Thyroid gland (tissue), 4 donors: ENCODE results near the gene DNMT3A. TPM values are rescaled to one million over a fixed set of nuclear protein-coding genes. Genes with fewer than 3 reads are reported as not detected.

Source experiments
- DNase-seq, 2 donors: peaks; one replicate each; pipeline ENCODE4 v3.0.0-alpha.2; 2019
- H3K27ac ChIP-seq, 3 donors: fragments of 200-600 bp; sonication (generic); 1 replicate in 2 of 3; 2 replicates in 1 of 3; pipeline ENCODE4 v1.5.1; 2016 to 2019; ENCODE audit warnings: mild to moderate bottlenecking in 1 of 3, moderate library complexity in 1 of 3
- H3K27me3 ChIP-seq: fragments of 200-600 bp; sonication (generic); one replicate; pipeline ENCODE4 v1.5.1; 2019
- H3K36me3 ChIP-seq, 2 donors: fragments of 200-600 bp; sonication (generic); one replicate each; pipeline ENCODE4 v1.5.1; 2016 to 2019
- H3K4me1 ChIP-seq, 2 donors: fragments of 200-600 bp; sonication (generic); one replicate each; pipeline ENCODE4 v1.5.1; 2017 to 2019
- H3K4me3 ChIP-seq, 3 donors: fragments of 200-600 bp; sonication (generic); replicated peaks in 1 of 3; 1 replicate in 2 of 3; 2 replicates in 1 of 3; pipeline ENCODE4 v1.5.1; 2016; ENCODE audit warnings: mild to moderate bottlenecking in 1 of 3
- H3K9me3 ChIP-seq: fragments of 200-600 bp; sonication (generic); one replicate; pipeline ENCODE4 v1.5.1; 2017
- POLR2A ChIP-seq, 2 donors: fragments of 450-650 bp; IDR thresholded peaks; one replicate each; pipeline ENCODE4 v1.6.1; 2017; ENCODE audit warnings: antibody characterized with exemption in 2 of 2, mild to moderate bottlenecking in 2 of 2, moderate library complexity in 1 of 2
- WGBS, 2 donors: methylation state at CpG; one replicate each; pipeline ENCODE4 v1.1.5; 2017; 5-methylcytosine and 5-hydroxymethylcytosine counted together
- intact Hi-C: fragments of 100-400 bp; cut with DNase I; formaldehyde crosslinking; loops from one replicate; pipeline ENCODE4 v1.15.1; 2023
- total RNA-seq, 4 donors: library from RNA; depleted of rRNA; stranded (reverse); fragments of >200 nt; gene quantifications; one replicate each; pipeline ENCODE4 v1.2.3, GENCODE V29; 2016
- TF ChIP-seq, protein P1 (sequence below), 6 experiments: fragments of 200-600 bp in 3 of 6; fragments of 450-650 bp in 3 of 6; sonication (generic) in 3 of 6; IDR thresholded peaks; one replicate each; pipeline ENCODE4 v1.5.1; 2016 to 2019; ENCODE audit warnings: antibody characterized with exemption in 6 of 6, mild to moderate bottlenecking in 2 of 6, inconsistent platforms in 1 of 6, moderate library complexity in 1 of 6

DNMT3A gene
- 10 to 100 TPM; 17.3 to 40.9 (median 18.8) TPM for total RNA-seq

DNA sequence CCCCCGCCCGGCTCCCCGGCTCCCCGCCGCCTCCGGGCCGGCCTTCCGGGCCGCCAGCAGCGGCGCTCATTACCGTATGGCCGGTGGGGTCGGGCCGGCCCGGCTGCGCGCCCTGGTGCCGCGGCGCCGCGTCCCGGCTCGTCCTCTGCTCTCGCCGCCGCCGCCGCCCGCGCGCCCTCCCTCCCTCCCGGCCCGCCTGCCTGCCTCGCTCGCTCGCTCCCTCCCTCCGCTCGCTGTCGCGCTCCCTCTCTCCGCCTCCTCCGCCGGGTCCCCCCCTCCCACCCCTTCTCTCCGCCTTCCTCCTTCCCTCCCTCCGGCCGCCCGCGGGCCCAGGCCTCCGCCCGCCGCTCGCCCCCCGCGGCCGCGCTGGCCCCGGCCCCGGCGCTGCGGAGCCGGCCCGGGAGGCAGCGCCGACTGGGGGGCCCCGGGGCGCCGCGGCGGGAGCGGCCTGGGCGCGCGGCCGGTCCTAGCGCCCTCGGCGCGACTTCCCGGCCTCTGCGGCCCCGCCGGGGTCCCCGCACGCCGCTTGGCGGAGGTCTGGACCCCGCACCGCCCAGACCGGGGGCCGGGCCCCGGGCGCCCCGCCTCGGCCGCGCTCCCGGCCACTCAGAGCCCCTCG is at the start of gene DNMT3A:
Gene DNMT3A, minus strand, starts transcription at position 173 of the 619 bp plus-strand sequence. CDS start 27,941 bp downstream, outside the sequence.
- peak within 1 kb of the TSS in 2 of 3 donors; percentile 46 to 77 for H3K27ac ChIP-seq
- peak; percentile 75 to 80 for DNase-seq
- H3K27me3 ChIP-seq = no peaks in the 10 kb centered on the region
- intact Hi-C loops = loop anchor here (2.0 to 10.0 kb wide), 3 partner anchors 19 to 183 kb away; no protein-coding TSS in a partner anchor
- no peaks in the 10 kb centered on the region for H3K36me3 ChIP-seq
- no peaks in the 10 kb centered on the region for H3K9me3 ChIP-seq
- 0 to 1% methylated on average over 11 to 15 of the region's 100 CpGs for WGBS, 2 donors
- peak within 1 kb of the TSS in 2 of 3 donors; percentile 38 to 75 for H3K4me3 ChIP-seq
- TF ChIP-seq, protein P1, sequence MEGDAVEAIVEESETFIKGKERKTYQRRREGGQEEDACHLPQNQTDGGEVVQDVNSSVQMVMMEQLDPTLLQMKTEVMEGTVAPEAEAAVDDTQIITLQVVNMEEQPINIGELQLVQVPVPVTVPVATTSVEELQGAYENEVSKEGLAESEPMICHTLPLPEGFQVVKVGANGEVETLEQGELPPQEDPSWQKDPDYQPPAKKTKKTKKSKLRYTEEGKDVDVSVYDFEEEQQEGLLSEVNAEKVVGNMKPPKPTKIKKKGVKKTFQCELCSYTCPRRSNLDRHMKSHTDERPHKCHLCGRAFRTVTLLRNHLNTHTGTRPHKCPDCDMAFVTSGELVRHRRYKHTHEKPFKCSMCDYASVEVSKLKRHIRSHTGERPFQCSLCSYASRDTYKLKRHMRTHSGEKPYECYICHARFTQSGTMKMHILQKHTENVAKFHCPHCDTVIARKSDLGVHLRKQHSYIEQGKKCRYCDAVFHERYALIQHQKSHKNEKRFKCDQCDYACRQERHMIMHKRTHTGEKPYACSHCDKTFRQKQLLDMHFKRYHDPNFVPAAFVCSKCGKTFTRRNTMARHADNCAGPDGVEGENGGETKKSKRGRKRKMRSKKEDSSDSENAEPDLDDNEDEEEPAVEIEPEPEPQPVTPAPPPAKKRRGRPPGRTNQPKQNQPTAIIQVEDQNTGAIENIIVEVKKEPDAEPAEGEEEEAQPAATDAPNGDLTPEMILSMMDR (IDR thresholded peaks at IDR 0.05) = no peak
- TF ChIP-seq POLR2A (IDR thresholded peaks at IDR 0.05) = peak in 1 of 2 donors; percentile 62
- H3K4me1 ChIP-seq = peaks cover 7 to 20% of the 10 kb centered on the region in 2 donors

DNA sequence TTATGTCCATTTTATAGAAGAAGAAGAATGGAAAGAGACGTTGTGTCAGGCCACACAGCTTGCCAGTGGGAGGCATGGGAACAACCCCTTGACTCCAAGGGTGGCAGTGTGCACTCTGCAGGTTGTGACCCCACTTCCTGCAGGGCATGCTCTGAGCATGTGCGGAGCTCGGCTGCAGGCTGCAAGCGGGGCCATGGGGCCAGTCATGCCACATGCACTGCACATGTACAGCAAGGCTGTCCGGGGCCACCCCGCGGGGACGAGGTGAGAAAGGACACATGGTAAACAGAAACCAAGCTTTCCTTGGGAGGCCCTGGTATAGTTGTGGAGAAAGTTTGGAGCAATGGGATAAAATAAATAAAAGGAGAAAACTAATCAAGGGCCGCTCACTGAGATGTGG is 47.4 kb upstream of the DNMT3A start:
- Histone ChIP-seq H3K9me3 (no peaks in the 10 kb centered on the region), H3K4me1 (no peaks in the 10 kb centered on the region), H3K27ac (no peak overlapping the region), H3K27me3 (no peaks in the 10 kb centered on the region), H3K4me3 (no peak overlapping the region), H3K36me3 (peaks cover 0 to 8% of the 10 kb centered on the region in 2 donors)
- TF ChIP-seq, protein P1 (IDR thresholded peaks at IDR 0.05) = no peak
- no peak for TF ChIP-seq POLR2A (IDR thresholded peaks at IDR 0.05)
- no peak for DNase-seq
- intact Hi-C loops = no loop called here
- WGBS, 2 donors = 97 to 99% methylated on average over 9 of the region's 9 CpGs

DNA sequence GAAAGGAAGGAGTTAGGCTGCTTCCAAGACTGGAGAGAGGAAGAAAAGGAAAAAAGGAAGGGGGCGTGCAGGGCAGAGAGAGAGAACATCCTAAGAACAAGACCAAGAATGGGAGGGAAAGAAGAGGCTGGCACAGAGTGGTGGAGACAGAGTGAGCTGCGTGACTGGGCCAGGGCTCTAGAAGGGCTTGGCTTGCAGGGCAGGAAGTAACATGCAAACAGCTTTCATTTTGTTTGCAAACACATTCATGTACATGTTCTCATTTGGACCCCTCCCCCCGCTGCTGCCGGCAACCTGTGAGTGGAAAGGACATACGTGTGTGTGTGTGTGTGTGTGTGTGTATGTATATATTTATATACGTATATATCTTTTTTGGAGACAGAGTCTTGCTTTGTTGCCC is 46.8 kb upstream of the DNMT3A start:
- DNase-seq = no peak

DNA sequence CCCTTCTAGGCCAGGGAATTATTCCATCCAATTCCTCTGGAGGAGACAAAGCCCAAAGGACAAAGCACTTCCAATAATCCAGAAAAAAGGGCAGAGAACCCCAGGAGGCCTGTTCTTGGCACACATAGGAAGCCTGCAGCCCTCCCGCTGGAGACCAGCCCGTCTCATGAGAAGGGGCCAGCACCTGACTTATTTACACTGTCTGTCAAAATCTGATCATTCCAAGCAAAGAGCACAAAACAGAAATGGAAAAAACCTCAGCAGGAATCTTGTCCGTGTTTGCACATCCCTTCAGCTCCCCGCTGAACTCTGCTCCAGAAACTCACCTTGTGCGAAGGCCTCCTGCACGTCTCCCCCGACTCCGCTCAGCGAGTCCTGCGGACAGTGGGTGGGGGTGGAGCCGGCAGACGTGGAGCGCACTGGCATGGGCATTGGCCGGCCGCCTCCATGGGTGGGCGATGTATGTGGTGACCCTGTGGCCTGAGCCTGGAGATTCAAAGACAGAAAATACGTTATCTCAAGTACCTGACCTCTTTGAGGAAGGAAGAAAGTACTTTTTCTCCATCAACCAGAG is 46.2 kb upstream of the DNMT3A start:
- WGBS, 2 donors = 91 to 94% methylated on average over 17 of the region's 17 CpGs
- H3K36me3 ChIP-seq = peaks cover 0 to 8% of the 10 kb centered on the region in 2 donors
- H3K4me3 ChIP-seq = no peak overlapping the region
- intact Hi-C loops = no loop called here
- H3K27me3 ChIP-seq = no peaks in the 10 kb centered on the region
- DNase-seq = no peak
- no peak for TF ChIP-seq POLR2A (IDR thresholded peaks at IDR 0.05)
- TF ChIP-seq, protein P1 (IDR thresholded peaks at IDR 0.05) = no peak
- H3K4me1 ChIP-seq = no peaks in the 10 kb centered on the region
- no peaks in the 10 kb centered on the region for H3K9me3 ChIP-seq
- no peak overlapping the region for H3K27ac ChIP-seq

More for the DNA sequence above, 46.8 kb upstream of the DNMT3A start:
- WGBS, 2 donors = 92 to 93% methylated on average over 6 of the region's 6 CpGs
- Histone ChIP-seq H3K4me3 (no peak overlapping the region), H3K36me3 (peaks cover 0 to 8% of the 10 kb centered on the region in 2 donors), H3K27ac (no peak overlapping the region), H3K27me3 (no peaks in the 10 kb centered on the region), H3K4me1 (no peaks in the 10 kb centered on the region), H3K9me3 (no peaks in the 10 kb centered on the region)
- intact Hi-C loops = no loop called here
- TF ChIP-seq, protein P1 (IDR thresholded peaks at IDR 0.05) = no peak
- TF ChIP-seq POLR2A (IDR thresholded peaks at IDR 0.05) = no peak
